NCI-H2081 treated with DMSO at 0.1 percent for 48 hours (cell line): ENCODE results near the gene ELK1.
"Not testable (repeated sequence)": the region's sequence is repeated elsewhere in the genome, so short reads cannot be mapped to it uniquely, and the experiment has no call there.

ENCODE experiments used
- DNase-seq: peaks from one replicate; lab custom pipeline; 2025; lab: John Stamatoyannopoulos, UW

The ELK1 gene

GRCh38 chrX:47611489-47611888, 38.9 kb downstream of the ELK1 start:
- DNase-seq: no peak

- no peak for DNase-seq
Observed at GRCh38 chrX:47610511-47610910, 39.9 kb downstream of the ELK1 start.

GRCh38 chrX:47608130-47608810, 42.1 kb downstream of the ELK1 start:
- DNase-seq: no peak

GRCh38 chrX:47607091-47607490, 43.3 kb downstream of the ELK1 start:
- DNase-seq: no peak

GRCh38 chrX:47605024-47605423, 45.3 kb downstream of the ELK1 start:
- DNase-seq: no peak

GRCh38 chrX:47603125-47603524, 47.2 kb downstream of the ELK1 start:
- DNase-seq: not testable (repeated sequence)

- DNase-seq: no peak
Observed at GRCh38 chrX:47597222-47597621, 53.1 kb downstream of the ELK1 start.

- DNase-seq: no peak
Observed at GRCh38 chrX:47596256-47596655, 54.1 kb downstream of the ELK1 start.

- DNase-seq: no peak
Observed at GRCh38 chrX:47595716-47596251, 54.6 kb downstream of the ELK1 start.

- DNase-seq: no peak
Observed at GRCh38 chrX:47593522-47593921, 56.8 kb downstream of the ELK1 start.

GRCh38 chrX:47590984-47591383, 59.4 kb downstream of the ELK1 start:
- DNase-seq: no peak

GRCh38 chrX:47587906-47588735, 62.2 kb downstream of the ELK1 start:
- DNase-seq: no peak

GRCh38 chrX:47587091-47587891, 63.1 kb downstream of the ELK1 start:
- no peak for DNase-seq

GRCh38 chrX:47586043-47586787, 64.1 kb downstream of the ELK1 start:
- DNase-seq: no peak
